ENCODE results near the gene PLCXD1.

GRCh38 chrX:267771-268261 lies 13.4 kb upstream of the PLCXD1 start:
- TF ChIP-seq CTCF (IDR thresholded peaks at IDR 0.05): no peak
- no peak for TF ChIP-seq POLR2A (IDR thresholded peaks at IDR 0.05)
